HS-27A (cell line): ENCODE results near the gene FBXW12.

Experiments
- DNase-seq: peaks from one replicate; pipeline ENCODE4 v3.0.0-alpha.2; 2012; ENCODE audit warnings: low read depth, missing footprints

Gene FBXW12

DNA sequence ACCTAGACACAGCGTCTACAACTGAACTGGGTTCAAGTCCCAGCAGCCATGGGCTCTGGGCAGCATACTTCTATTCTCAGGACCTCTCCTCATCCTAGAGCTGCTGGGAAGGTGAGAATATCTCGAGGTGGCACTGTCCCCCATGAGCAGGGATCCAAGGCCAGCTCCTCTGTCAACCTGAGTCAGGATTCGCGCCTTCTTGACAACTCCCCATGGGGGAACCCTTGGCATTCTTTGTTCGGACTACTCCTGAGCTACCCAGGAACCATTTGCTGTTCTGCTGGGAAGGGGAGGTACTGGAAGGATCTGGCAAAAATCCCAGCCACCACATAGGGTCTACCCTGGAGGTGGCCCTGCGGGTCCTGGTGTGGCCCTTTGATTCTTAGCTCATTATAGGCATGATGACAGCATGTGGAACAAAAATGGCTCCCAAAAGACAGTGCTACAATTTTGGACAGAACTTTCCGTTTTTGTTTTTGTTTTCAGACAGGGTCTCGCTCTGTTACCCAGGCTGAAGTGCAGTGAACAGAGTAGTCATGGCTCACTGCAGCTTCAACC is 35.6 kb downstream of the FBXW12 start:
- no peak for DNase-seq

GRCh38 chr3:48408823-48409281 is 36.8 kb downstream of the FBXW12 start:
- DNase-seq = no peak

DNA sequence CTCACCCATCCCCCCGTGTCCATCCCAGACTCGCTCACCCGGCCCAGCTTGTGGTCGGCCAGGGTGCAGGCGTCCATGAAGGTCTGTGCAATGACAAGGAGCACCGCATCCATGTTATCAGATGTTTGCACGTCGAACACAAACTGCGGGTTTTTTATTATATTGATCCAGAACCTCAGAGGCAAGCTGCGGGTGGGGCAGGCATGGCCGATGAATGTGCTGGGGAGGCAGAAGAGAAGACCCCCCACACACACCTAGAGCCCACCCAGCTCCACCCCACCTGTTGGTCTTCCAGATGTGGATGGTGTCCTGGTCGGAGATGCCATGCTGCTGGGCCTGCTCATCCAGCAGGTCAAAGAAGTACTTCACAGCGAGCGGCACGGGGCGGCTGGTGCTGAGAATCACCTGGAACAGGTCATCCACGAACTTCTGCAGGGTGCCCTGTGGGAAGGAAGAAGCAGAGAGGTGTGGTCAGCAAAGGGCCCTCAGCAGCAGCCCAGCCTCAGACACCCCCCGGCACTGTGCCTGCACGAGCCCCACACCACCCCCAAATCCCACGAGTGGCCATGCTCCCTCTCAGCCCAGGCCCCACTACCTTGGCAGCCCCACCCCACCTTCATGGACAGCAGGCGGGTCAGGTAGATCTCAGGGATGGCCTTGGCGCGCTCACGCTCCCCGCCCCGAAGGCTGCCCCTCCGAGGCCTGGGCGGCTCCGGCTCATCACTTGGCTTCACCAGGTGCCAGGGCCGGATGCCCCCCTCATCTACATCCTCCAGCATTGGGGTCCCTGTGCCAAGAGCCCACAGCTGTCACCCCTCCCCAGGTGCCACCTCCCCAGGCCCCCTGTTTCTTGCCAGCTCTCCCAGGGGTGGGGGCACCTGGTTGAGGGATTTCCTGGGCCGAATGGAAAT is 37.5 kb downstream of the FBXW12 start:
- DNase-seq = no peak

DNA sequence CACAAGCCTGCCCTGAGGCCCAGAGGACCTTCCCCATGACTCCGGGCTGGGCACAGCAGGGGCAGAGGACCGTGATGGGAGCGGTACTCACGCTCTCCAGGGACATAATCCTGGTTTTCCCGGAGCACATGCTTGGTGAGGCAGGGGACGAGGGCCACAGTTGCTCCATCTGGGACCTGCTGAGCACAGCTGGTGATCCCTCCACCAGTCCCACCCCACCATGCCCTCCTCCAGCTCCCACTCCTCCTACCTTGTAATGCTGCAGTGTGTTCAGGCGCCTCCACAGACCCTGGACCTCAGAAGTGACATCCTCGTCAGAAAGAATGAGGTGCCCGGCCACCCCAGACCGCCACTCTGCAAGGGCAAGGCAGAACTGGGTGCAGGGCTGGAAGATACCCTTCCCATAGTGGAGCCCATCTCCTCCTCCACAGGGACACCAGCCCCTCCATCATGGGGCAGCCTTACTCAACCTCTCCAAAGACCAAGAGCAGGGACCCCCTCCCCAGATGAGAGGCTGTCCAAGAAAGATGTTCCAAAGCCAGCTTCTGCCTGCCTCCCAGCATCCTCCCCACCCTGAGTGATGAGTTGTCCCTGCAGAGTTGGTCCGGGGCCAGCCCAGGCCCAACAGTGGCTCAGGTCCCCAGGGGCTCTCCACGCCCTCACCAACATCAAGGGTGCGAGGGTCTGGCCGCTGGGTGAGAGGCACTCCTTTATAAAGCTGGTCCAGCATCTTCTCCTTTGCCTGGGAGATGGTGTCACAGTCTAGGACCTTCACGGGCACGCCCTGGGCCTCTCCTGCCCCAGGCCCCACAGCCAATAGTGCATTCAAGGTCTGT is 38.4 kb downstream of the FBXW12 start:
- no peak for DNase-seq

DNA sequence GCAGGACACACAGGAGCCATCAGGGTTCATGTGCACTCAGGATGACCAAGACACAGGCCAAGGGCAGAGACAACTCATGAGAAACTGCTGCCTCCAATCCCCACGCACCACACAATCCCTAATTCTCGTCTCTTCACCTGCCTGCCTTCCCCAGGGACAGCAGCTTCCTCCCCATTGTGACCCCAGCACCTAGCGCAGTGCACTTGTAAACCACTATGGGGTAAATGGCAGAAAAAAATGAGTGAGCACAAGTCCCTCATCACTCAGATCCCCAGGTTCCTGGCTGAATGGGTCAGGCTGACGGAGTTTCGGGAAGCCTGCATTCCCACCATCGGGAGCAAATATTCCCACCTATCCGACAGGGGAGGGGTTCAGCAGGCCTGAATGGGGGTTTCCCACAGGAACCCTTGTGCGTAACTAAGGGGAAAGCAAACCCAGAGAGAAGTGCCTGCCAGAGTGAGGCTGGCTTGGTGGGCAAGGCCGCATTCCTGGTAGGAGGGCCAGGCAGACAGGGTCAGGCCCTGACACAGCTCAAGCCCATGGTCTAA is 39.1 kb downstream of the FBXW12 start:
- no peak for DNase-seq

GRCh38 chr3:48411606-48412374 is 39.8 kb downstream of the FBXW12 start:
- DNase-seq = no peak

DNA sequence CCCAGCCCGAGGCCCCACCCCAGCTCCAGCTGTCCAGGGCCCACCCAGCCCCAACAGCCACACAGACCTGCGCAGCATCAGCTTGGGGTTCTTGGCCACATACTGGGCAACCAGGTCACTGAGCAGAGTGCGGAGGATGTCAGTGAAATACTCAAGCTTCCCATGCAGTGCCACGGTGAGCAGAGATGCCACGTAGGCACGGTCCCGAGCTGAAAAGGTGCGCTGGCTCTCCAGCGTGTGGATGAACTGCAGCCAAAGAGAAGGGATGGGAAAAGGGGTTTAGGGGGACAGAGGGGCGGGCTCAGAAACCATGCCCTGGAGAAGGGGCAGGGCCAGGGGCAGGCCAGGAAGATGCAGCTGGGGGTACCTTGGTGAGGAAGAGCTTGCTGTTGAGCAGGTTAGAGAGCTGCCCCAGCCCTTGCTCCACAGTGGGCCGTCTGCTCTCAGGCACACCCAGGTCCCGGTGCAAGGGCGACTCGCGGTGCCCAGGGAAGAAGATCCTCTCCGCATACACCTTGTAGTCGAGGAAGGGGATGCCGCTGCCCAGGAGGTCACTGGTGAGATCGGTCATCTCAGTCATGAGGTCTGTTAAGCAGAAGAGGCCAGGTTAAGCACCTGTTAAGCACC is 40.5 kb downstream of the FBXW12 start:
- no peak for DNase-seq

DNA sequence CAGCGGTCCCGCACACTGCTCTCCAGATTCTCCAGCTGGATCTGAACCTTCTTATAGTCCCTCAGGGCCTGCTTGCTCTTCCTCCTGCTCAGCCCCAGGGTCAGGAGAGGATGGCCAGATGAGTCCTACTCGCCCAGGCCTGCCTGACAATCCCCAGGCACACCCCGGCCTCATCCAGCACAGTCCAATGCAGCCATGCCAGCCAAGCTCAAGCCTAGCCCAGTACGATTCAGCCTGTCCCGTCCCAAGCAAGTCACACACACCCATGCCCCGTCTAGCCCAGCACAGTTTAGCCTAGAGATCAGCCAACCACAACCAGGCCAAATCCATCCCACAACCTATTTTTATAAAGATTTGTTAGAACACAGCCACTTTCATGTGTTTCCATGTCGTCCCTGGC is 41.1 kb downstream of the FBXW12 start:
- no peak for DNase-seq

DNA sequence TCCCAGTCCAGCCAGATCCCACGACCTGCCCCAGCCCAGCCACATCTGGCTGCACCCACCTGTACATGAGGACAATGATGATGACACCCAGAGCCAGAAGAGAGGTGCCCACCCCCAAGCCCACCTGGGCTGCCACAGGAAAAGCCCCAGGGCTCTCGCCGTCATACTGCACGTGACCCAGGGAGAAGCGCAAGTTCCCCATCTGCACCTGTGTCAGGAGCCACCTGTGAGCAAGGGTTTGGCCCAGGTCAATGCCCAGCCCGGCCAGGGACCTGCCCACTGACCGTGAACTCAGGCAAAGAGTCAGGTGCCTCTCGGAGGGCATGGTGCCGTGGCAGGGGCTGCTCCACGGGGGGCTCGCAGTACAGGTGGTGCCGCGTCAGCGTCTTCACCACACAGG is 41.6 kb downstream of the FBXW12 start:
- no peak for DNase-seq

- no peak for DNase-seq
Measured at GRCh38 chr3:48414376-48415250, 42.6 kb downstream of the FBXW12 start.

DNA sequence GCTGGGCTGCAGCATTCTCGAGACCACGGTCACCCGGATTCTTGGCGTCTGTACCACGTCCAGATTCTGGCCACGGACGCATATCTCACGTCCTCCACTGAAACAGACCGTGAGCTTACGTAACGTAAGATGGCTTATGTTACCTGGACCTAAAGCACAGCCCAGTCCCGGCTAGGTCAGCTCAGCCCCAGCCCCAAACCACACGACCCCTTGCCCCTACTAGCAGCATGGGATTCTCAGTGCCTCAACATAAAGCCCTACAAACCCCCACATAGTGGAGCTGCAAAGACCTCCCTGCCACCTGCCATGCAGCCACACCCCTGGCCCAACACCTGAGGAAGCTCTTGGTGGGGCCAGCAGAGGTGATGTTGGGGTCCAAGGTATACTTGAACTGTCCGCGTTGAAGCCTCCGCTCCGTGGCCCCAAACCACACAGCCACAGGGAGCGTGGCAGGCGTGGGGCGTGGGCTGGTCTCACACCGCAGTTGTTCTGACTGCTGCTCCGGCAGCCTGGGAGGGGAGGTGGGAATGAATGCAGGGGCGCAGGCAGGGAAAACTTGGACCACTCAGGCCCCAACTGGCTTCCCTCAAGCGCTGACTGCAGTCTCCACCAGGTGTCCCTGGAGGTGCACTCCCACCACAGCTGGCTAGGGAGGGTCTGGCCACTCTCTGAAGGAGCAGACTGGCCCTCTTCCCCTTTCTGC is 43.4 kb downstream of the FBXW12 start:
- DNase-seq = no peak

DNA sequence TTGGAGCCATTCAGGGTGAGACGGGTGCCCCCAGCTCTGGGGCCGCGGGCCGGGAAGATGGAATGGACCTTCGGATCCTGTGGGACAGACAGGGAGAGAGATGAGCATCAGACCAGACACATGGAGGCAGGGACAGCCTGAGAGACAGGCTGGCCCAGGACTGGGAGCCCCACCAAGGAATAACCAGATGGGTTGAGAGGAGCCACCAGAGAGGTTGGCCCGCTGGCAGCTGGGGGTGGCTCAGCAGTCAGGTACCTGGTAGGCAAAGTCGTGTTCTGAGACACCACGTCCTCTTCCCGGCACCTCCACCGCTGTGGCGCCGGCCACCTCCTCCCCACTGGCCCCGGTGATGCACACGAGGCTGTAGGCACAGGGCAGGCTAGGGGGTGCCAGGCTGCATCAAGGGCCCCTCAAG is 44.1 kb downstream of the FBXW12 start:
- DNase-seq = no peak

DNA sequence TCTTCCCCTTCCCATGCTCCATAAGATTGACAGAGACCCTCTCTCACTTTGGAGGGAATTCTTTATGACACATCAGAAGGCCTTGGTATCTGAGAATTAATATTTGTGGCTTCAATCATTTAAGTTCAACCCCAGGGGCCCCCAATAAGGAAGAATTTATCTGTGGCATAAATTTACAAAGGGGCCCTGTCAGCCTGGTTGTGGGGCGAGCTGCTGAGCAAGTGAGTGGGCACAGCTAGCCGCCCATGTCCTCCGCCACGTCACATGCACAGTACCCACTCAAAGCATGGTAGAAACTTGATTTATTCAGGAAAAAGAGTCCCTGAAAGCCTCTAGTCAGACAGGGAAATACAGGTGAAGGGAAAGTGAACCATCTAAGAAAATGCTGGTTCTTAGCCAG is 44.5 kb downstream of the FBXW12 start:
- DNase-seq = no peak

GRCh38 chr3:48417529-48418108 is 45.6 kb downstream of the FBXW12 start:
- DNase-seq = no peak

- no peak for DNase-seq
Measured at GRCh38 chr3:48418140-48418539, 46.1 kb downstream of the FBXW12 start.

- no peak for DNase-seq
Measured at GRCh38 chr3:48418651-48419050, 46.6 kb downstream of the FBXW12 start.

GRCh38 chr3:48419149-48419548 is 47.1 kb downstream of the FBXW12 start:
- no peak for DNase-seq

DNA sequence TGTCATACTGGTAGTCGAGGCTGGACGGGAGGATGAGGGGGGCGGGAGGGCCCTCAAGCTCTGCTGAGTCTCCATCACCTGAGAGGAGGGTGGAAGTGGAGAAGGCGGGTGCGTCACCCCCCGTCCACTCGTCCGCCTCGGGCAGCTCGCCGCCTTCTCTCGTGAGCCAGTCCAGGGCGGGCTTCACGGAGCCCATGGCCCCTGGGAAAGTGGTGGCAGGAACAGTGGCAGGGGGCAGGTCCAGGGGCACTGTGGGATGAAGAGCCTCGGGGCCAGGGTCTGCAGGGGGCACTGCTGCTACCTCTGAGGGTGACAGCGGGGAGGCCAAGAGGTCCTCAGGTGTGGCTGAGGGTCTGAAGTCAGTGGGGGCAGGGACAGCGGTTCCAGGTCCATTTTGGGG is 47.6 kb downstream of the FBXW12 start:
- no peak for DNase-seq

DNA sequence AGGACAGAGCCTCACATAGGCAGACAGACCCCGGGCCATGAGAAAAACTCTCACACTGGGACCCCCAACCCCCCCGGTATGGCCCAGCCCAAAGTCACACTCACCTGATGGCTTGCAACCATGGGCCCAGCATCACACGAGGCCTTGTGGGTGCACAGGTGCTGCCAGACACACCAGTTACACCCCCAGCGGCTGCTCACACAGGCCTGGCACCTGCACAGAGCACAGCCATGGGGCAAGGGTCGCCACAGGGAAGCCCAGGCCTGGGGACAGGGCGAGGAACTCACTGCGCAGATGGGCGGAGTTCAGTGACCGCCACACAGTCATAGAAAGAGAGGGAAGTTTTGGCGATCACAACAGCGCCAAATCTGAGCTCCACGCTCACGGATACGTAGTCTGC is 48.5 kb downstream of the FBXW12 start:
- DNase-seq = no peak
